HG02884 (cell line): Measurements from ENCODE around the gene CALHM1.

Source experiments
- ATAC-seq: cut with Tn5 transposase; IDR thresholded peaks from one replicate; pipeline ENCODE4 v1.9.1; 2021; ENCODE audit warnings: mild to moderate bottlenecking, moderate library complexity; ENCODE audit not compliant: unreplicated experiment

The CALHM1 gene

DNA sequence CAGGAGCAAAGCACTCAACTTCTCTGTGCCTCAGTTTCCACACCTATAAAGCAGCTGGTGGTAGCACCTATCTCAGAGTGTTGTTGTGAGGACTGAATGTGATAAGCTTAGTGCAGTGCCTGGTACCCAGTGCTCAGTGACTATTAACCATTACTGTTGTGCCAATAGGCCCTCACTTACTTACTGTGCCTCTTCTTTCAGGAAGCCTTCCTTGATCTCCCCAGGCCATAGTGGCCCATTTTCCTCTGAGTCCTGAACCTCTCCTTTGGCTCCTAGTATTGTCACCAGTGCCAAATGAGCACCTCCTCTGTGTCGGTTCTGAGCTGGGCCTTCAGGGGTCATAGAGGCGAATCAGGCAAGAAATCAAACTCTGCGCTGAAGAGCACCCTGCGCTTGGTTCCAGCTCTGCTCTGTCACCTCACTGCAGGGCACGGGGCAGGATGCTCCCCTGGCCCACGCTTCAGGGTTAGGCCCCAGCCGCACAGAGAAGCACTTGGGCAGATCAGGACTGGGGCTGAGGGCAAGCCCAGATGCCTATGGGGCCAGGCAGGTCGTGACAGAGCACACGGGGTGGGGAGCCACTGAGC is 2.5 kb downstream of the CALHM1 start:
- ATAC-seq: no peak

DNA sequence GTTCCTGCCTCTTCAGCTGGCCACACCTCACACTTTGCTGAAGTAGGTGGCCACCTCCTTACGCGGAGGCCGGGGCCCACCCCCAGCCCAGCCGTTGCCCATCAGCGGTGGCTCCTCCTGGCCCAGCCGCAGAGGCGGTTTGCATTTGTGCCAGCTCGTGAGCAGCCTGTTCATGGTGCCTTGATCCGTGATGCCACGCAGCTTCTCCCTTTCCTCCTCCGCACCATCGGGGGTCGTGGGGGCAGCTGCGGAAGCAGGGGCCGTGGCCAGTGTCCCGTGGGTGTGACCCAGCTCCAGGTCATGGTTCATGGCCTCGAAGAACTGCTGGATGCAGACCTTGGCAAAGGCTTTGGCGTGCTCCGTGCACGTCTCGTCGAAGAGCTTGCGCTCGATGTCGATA is 3.5 kb downstream of the CALHM1 start:
- no peak for ATAC-seq

DNA sequence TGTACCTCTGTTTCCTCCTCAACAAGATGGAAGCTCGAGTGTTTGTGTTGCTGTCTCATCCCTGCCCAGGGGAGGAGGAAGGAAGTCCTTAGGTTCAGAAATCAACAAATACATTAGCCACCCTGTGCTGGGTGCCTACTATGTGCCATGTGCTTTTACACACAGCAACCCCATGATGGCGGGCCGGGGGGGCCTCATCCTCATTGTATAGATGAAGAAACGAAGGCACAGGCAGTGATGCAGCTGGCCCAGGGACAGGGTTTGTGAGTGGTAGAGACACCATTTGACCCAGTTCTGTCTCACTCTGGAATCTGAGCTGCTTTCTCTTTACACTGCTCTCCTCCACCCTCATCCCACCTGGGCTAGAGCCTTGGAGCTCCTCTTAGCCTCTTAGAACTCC is 4.7 kb downstream of the CALHM1 start:
- no peak for ATAC-seq

DNA sequence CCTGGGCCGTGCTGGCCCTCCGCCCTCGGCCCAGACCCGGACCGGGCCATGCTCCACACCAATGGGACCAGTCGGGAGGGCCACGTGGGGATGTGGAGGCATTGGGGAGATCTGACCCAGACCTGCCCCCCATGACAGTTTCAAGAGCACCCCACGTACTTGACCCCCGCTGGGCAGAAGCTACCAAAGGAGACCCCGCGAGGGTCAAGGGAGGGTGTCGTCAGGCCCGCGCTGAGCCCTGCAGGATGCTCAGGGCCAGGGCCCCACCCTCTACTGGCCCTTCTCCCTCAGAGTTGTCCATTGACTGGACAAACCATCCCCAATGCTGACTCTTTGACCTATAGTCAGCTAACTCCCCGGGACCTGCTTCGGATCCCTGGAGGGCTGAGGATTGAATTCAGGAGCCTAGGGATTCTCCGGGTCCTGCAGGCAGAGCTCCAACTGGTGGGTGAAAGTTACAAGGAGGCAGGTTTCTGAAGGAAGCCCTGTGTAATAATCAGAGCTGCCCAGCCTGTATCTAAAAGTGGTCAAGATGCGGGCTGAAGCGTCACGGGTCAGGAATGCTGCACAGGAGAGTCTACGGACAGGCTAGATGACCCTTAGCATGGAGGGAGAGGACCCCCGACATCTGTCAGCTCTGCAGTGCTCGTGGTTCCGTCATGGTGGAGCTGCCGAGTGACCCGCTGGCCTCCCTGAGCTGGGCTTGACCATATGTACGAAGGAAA is 6.0 kb downstream of the CALHM1 start:
- no peak for ATAC-seq

DNA sequence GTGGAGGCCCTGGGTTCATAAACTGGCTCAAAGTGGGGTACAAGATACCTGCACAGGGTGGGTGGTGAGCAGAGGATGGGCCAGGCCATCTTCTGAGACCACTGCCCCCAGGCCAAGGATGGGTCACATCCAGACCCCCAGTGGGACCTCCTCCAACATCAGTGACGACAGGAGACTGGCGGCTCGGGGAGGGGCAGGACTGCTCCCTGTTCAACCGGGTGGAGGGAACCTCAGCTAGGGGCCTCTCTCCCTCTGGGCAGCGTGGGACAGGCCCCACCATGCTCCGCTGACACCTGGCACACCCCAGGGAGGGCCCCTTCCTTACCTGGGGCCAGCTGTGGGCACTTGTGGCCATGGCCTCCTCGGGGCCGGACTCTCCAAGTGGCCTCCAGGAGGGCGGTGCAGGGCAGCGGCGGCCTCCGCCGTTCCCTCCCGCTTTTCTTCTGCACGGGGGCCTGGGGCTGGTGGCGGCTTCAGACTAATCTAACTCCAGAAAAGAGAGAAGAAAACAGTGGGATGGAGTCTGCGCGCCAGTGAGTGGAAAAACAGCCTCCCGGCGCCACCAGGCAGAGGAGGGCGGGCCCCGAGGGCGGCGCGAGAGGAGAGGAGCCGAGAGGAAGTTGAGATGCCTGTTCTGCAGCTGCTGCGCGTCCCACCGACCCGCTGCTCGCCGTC is 6.7 kb downstream of the CALHM1 start, which contains the start of gene CALHM2:
Gene CALHM2 (minus strand): TSS at position 540 of the 675 bp plus-strand sequence. CDS start 2,429 bp downstream, outside the sequence.
- ATAC-seq: peak; percentile 66

DNA sequence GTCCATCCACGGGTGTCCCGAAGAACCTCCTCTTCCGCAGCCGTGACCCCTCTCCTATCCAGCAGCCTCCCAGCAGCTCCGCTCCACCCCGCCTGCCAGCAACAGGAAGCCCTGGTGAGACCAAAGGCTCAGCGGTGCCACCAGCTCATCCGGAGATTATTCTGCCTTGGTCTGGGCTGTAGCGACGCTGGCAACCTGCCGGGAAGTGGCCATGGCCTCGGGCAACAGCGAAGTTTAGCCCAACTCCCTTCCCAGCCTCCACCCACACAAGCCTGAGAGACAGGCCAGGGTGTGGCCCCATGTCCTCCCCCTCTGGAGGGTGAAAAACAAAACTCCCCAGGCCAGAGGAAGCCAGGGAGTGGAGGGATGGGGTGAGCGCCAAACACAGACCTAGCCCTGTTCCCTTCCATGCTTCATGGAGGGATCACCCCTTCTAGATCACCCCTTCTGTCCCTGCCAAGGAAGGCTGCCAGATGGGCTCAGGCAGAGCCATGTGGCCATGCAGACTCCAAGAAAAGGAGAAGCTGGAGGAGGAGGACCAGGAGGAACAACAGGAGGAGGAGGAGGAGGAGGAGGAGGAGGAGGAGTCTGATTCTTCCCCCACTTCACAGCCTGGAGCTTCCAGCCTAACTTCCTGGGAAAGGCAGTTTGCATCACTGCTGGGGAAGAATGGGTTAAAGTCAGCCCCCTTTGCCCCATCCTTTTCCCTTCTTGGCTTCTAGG is 7.4 kb downstream of the CALHM1 start:
- no peak for ATAC-seq

DNA sequence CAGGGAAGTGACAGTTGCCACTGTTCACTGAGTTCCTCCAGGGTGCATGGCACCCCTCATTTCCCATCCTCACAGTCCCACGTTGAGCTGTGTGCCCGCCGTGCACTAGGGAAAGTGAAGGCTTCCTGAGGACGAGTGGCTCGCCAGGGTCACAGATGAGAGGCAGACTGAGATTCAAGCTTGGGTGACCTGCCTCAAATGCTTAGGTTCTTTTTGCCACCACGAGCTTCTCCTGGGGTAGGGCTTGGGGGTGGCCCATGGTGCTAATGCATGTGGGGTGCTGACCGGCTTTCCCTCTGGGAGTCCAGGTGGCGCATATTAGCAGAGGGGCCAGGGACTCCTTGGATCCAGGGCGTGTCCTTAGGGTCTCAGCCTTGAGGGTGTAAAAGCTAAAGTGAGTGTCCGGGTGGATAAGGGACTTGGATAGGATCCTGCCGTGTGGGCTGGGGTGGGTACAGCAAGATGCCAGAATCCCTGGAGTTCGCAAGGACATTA is 8.5 kb downstream of the CALHM1 start:
- ATAC-seq: no peak

DNA sequence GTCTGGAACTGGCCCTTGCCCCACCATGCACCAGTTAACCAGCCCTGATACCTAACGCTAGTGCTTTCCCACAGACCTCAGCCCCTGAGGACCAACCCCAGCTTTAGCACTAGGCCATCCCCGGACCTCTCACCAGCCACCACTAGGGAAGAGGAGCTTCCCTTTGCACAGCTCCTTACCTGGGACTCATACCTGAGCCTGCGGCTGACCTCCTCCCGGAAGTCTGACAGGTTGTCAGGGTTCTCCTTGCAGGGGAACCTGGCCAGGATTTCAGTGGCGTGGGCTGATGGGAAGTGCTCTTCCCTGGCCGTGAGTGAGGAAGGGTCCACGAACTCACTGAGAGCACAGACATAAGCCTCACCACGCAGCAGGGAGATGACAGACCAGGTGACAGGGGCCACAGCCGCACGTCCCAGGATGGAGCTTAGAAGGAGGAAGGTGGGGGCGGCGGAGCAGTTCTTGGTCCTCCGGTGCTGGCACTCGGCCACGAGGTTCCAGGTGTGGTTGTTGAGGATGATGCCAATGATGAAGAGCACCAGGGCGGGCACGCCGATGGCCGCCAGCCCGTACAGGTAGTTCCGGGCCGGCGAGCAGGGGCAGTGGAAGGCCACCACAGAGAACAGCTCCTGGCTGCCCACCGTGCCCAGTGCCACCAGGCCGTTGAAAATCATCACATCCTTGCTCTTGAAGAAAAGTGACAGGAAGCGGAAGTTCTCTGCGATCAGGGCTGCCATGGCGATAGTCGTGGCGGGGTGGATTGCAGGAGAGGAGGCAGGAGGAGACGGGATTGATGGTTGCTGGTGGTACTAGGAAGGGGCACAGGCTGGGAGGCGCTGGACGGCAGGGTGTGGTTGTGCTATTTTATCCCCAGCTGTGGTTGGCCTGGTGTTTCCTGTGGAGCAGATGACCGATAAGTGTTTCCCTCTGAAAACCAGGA is 9.2 kb downstream of the CALHM1 start:
- no peak for ATAC-seq

DNA sequence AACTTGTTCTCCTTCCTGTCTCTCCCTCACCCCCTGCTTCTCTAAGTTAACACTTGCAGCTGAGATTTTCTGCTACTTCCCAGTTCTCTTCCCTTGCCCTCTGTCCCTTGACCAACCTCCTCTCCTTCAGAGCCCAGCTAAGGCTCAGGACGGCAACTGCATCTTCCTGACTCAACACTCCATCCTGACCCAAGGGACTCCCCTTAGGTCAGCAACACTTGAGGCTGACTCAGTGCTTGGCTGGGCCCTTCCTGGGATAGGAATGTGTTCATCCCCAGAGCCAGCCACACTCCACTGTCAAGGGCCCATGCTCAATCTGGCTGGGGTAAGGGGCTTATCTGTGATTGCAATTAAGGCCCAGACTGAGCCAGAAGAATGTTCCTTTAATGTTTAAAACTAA is 10.0 kb downstream of the CALHM1 start:
- ATAC-seq: no peak

DNA sequence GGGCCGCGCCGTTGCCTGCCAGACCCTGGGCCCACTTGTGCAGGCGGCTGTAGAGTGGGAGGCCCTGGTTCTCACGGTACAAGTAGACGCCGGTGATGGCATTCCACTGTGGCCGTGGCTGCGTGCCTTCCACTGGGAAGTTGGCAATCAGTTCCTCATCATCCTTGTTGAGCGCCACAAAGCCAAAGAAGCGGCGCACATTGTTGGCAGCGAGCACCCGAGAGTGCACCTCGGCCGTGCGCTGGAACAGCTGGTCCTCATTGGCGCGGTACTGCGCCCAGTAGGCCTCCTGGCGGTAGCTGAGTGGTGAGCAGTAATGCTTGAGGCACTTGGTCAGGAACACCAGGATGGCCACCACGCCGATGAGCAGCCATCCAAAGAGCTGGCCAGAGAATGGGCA is 11.5 kb downstream of the CALHM1 start:
- no peak for ATAC-seq

DNA sequence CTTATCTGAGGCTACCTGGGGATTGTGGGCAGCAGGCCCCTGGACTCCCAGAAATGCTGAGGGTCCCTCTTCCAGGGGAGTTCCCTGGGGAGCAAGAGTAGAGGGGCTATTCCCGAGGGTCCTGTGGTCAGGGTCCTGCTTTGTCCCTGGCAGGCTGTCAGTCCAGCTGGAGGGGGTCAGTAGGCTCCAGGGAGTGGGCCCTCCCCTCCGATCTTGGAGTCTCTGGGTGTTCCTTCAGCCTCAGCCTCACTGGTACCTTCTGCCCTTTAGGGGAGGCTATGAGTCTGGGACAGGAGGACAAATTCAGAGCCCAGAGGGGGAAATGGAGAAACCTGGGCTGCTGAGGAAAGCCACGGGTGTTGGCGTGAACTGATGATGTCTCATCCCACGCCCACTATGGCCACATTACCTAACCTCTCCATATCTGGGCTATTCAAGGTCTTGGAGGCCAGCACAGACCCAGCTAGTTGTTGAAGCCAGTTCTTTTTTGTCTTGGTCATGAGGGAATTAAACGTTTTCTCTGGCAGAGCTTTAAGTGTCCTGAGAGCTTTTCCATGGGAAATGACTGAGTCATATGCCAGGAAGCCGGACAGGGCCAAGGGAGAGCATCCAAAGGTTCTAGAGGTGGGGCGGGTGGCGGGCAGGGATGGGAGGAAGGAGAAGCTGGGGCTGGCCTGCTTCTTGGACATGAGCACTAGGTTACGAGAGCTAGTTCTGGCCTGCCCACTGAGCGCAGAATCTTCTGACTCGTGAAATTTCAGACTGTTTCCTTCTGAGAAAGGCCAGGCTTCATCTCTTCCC is 12.7 kb downstream of the CALHM1 start:
- no peak for ATAC-seq

DNA sequence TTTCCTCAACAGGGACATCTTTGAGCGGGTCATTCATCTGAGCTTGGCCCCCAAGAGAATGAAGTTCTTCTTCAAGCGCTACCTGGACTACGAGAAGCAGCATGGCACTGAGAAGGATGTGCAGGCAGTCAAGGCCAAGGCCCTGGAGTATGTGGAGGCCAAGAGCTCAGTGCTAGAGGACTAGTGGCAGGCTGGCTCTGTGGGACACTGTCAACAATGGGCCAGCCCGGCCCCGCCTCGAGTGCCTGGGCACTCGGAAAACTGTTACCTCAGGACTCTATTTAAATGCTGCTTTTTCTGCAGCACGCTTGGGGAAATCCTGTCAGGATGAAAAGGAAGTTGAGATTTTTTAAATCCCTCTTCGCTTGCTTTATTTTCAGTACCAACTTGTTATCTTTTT is 13.3 kb downstream of the CALHM1 start:
- no peak for ATAC-seq

DNA sequence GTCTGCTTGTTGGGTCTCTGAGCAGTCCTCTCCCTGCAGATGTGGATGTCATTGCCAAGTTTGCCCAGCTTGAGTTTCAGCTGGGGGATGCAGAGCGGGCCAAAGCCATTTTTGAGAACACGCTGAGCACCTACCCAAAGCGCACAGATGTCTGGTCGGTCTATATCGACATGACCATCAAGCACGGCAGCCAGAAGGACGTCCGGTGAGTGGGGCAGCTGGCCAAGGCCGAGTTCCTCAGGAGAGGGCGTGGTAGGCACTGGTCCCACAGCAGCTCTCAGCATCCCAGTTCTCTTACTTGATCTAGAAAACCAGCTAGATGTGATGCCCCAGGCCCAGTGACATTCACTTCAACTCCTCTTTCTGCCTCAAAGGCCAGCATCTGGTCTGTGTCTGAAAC is 14.2 kb downstream of the CALHM1 start:
- no peak for ATAC-seq

DNA sequence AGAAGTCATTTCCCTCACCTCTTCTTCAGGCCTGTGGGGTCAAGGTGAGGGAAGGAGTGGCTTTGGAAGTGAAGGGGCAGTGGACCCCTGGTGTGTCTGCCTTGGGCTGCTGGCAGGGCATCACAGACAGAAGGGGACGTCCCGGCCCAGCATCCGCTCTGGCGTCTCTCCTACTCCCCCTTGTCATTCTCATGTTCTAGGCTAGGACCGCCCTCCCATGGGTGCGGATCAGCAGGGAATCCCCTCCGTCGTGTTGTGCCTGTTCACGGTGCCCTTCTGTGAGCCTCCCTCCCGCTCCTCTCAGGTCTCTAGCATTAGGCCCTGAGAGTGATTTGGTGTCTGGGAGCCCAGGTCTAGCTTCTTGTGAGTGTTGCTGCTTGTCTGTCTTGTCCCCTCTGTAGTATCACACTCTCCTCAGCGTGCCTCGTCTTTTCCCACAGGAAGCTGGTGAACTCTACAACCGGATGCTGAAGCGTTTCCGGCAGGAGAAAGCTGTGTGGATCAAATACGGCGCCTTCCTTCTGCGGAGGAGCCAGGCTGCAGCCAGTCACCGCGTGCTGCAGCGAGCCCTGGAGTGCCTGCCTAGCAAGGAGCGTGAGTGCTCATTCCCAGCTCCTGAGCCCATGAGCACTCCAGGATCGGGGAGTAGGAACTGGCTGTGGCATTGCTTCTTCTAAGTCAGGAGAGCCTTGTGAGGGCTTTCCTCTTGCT is 15.1 kb downstream of the CALHM1 start:
- no peak for ATAC-seq

DNA sequence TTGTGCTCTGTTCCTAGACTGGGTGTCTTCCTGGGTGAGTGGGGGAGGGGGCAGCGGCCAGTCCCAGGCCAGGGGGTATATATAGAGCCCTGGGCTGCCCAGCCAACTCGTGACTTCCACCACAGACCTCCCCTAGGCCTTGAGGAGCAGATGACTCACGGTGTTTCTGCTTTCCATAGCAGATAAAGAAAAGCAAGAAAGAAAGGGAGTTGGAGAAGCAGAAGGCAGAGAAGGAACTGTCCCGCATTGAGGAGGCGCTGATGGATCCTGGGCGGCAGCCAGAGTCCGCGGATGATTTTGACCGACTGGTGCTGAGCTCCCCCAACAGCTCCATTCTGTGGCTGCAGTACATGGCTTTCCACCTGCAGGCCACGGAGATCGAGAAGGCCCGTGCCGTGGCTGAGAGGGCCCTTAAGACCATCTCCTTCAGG is 16.7 kb downstream of the CALHM1 start:
- no peak for ATAC-seq

DNA sequence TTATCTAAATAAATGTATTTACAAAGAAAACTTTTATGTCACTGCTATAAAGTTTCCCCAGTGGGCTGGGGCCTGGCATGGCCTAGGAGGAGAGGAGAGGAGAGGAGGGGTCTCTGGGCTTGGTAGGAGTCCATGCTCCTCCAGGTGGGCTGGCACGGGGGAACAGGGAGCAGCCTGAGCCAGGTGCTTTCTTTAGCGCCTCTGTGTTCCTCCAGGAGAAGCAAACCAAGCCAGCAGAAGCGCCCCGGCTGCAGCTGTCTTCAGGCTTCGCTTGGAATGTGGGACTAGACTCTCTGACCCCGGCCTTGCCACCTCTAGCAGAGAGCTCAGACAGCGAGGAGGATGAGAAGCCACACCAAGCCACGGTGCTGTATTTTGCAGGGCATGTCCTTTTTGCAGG is 17.1 kb downstream of the CALHM1 start:
- no peak for ATAC-seq

DNA sequence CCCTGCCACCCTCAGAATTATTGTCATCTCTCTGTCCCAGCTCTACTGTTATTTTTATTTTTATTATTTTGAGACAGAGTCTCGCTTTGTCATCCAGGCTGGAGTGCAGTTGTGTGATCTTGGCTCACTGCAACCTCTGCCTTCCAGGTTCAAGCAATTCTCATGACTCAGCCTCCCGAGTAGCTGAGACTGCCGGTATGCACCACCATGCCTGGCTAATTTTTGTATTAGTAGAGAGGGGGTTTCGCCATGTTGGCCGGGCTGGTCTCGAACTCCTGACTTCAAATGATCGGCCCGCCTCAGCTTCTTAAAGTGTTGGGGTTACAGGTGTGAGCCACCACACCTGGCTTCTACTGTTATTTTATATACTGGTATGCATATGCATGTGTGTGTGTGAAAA is 17.5 kb downstream of the CALHM1 start:
- ATAC-seq: no peak

DNA sequence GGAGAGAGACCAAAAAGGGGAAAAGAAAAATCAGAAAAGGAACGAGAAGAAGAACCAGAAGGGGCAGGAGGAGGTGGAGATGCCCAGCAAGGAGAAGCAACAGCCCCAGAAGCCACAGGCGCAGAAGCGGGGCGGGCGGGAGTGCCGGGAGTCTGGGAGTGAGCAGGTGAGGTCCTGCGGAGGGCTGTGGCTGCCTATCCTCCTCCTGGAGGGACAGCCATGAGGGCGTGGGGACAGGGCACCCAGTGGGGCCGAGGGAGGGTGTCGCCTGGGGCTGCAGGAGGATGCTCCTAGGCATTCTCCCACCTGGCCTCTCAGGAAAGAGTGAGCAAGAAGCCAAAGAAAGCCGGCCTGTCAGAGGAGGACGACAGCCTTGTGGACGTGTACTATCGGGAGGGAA is 18.3 kb downstream of the CALHM1 start:
- no peak for ATAC-seq

DNA sequence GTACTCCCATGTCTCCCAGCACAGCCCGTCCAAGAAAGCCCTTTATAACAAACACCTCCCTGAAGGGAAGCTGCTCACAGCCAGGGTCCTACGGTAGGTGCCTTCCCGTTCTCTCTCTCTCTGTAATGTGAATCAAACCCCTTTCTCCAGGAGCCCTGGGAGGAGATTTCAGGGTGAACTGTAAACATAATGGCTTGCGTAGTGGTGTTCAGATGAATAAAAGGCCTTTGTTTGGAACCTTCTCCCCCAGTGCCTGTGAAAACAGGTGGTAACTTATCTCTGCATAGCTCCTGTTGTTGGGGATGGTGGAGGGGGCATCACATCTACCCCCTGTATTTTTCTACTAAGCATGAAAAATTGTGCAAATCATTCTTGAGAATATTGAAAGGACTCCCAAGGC is 18.9 kb downstream of the CALHM1 start:
- no peak for ATAC-seq
